Activated T-helper 2 cell treated with anti-CD3 and anti-CD28 coated beads, Interferon-gamma antibody, Interleukin-2, Interleukin-4, amounts not matched to agents 10 μg/mL and 5 μg/mL and 100 μg/mL, durations not matched to agents 14 hours and 24 hours and 36 hours (primary cell): ENCODE data around the gene IL17C. TPM values are rescaled to one million over a fixed set of nuclear protein-coding genes. Genes with fewer than 3 reads are reported as not detected.
"Not testable (repeated sequence)": the region's sequence is repeated elsewhere in the genome, so short reads cannot be mapped to it uniquely, and the experiment has no call there.

ENCODE experiments used
- DNase-seq: peaks from one replicate; pipeline ENCODE4 v3.0.0; 2021; ENCODE audit warnings: low spot score
- H3K27ac Mint-ChIP-seq: one replicate; pipeline ENCODE4 v1.8.0; 2021; ENCODE audit warnings: mixed read lengths
- H3K27me3 Mint-ChIP-seq: one replicate; pipeline ENCODE4 v1.8.0; 2021; ENCODE audit warnings: low read depth, mixed read lengths
- H3K36me3 Mint-ChIP-seq: one replicate; pipeline ENCODE4 v1.8.0; 2021; ENCODE audit warnings: low read depth, mixed read lengths
- H3K4me1 Mint-ChIP-seq: one replicate; pipeline ENCODE4 v1.8.0; 2021; ENCODE audit warnings: low read depth, mixed read lengths
- H3K4me3 Mint-ChIP-seq: one replicate; pipeline ENCODE4 v1.8.0; 2021; ENCODE audit warnings: low read depth, mild to moderate bottlenecking, moderate library complexity, mixed read lengths
- H3K9me3 Mint-ChIP-seq: one replicate; pipeline ENCODE4 v1.8.0; 2021; ENCODE audit warnings: mixed read lengths
- intact Hi-C: fragments of 100-400 bp; cut with micrococcal nuclease; formaldehyde crosslinking; loops from one replicate; pipeline ENCODE4 v1.15.1; 2023
- total RNA-seq: library from RNA; stranded (reverse); gene quantifications from 2 replicates; pipeline ENCODE4 v1.2.3, GENCODE V29; 2022

Gene IL17C
- total RNA-seq, 1 donor from 2014 or later: not detected

DNA sequence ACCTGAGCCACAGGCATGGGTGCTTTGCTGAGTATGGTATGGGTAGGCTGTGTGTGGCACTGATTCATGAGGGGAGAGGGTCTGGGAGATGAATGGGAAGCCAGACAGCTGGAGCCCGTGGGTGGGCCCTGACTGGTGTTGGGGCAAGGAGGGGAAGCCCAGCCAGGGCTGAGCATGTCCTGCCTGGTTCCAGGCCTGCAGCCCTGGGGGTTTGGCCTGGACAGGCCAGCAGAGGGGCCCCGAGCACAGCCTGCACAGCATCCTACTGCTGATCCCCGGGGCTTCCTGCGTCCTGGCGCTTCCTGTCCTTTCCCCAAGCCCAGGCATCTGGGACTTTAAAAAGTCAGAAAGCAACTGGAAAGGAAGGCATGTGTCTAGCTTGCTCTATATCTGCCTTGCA, 29.1 kb downstream of the IL17C start:
- intact Hi-C loops: no loop called here
- DNase-seq: no peak
- H3K4me3 Mint-ChIP-seq: no peak overlapping the region
- H3K27me3 Mint-ChIP-seq: no peaks in the 10 kb centered on the region
- peaks cover 5% of the 10 kb centered on the region for H3K4me1 Mint-ChIP-seq
- no peak overlapping the region for H3K27ac Mint-ChIP-seq
- no peaks in the 10 kb centered on the region for H3K9me3 Mint-ChIP-seq
- peaks cover 14% of the 10 kb centered on the region for H3K36me3 Mint-ChIP-seq

DNA sequence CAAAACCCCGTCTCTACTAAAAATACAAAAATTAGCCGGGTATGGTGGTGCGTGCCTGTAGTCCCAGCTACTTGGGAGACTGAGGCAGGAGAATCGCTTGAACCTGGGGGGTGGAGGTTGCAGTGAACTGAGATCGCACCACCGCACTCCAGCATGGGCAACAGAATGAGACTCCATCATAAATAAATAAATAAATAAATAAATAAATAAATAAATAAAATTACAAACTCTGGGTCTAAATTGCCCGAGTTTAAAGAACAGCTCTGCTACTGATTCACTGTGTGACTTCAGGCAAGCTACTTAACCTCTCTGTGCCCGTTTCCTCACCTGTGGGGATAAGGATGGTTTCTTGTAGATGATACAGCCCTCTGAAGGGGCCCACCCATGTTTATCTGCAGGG, 31.1 kb downstream of the IL17C start:
- H3K27me3 Mint-ChIP-seq, H3K27ac Mint-ChIP-seq, H3K4me3 Mint-ChIP-seq, H3K4me1 Mint-ChIP-seq, H3K9me3 Mint-ChIP-seq, intact Hi-C loops, DNase-seq: not testable (repeated sequence)
- H3K36me3 Mint-ChIP-seq: peaks cover 14% of the 10 kb centered on the region

DNA sequence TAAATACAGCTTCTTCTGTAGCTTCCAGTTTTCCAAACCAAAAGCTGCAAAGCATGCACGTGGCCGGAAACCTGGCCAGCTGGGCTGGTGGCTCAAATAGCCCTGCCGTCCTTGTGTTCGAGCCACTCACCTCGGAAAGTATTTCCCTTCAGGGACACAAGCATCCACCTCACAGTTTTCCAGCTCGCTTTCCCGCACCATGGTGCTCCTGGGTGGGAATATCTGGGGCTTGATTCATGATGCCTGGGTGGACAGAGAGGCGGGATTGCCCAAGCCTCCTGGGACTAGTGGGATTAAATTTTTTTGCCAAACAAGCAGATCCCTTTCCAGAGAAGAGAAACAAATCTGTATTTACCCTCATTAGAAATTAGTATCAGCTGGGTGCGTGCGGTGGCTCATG, 31.6 kb downstream of the IL17C start:
- Mint-ChIP-seq H3K4me3 (no peak overlapping the region), H3K4me1 (peaks cover 2% of the 10 kb centered on the region), H3K27ac (no peak overlapping the region), H3K9me3 (no peaks in the 10 kb centered on the region), H3K27me3 (no peaks in the 10 kb centered on the region), H3K36me3 (peaks cover 13% of the 10 kb centered on the region)
- intact Hi-C loops: no loop called here
- DNase-seq: no peak

DNA sequence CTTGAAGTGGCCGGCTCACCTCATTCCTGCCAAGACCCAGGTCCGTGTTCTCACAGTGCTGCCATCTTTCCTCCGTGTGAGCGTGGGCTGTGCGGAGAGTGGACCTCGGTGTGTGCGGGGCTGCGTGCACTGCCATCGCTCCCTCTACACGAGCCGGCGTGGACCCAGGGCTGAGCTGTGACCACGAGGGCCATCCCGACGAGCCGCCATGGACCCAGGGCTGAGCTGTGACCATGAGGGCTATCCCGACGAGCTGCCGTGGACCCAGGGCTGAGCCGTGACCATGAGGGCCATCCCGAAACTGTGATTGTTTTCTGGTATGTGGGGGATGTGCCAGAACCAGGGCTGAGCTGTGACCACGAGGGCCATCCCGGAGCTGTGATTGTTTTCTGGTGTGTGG, 33.4 kb downstream of the IL17C start:
- Mint-ChIP-seq H3K36me3 (peaks cover 11% of the 10 kb centered on the region), H3K27ac (no peak overlapping the region), H3K27me3 (no peaks in the 10 kb centered on the region), H3K9me3 (no peaks in the 10 kb centered on the region), H3K4me3 (no peak overlapping the region), H3K4me1 (no peaks in the 10 kb centered on the region)
- DNase-seq: no peak
- intact Hi-C loops: no loop called here

DNA sequence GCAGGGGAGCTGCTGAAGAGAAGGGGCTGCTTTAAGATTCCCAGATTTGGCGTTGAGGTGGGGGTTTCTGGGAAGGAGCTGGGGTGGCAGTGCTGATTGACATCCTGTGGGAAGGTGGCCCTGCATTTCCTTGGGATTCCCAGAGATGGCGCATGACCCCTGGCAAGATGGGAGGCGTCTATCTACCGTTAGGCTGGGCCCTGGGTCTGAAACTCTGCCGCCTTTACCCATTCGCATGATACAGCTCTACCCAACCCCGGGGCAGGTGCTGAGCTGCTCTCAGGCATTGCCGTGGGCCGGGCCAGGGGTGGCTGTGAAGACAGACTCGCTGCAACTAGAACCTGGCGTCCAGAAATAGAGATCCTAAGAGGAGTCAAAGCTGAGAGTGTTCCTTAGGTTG, 34.4 kb downstream of the IL17C start:
- intact Hi-C loops: no loop called here
- Mint-ChIP-seq H3K4me1 (no peaks in the 10 kb centered on the region), H3K27me3 (no peaks in the 10 kb centered on the region), H3K4me3 (no peak overlapping the region), H3K27ac (no peak overlapping the region), H3K36me3 (peaks cover 7% of the 10 kb centered on the region), H3K9me3 (no peaks in the 10 kb centered on the region)
- no peak for DNase-seq

DNA sequence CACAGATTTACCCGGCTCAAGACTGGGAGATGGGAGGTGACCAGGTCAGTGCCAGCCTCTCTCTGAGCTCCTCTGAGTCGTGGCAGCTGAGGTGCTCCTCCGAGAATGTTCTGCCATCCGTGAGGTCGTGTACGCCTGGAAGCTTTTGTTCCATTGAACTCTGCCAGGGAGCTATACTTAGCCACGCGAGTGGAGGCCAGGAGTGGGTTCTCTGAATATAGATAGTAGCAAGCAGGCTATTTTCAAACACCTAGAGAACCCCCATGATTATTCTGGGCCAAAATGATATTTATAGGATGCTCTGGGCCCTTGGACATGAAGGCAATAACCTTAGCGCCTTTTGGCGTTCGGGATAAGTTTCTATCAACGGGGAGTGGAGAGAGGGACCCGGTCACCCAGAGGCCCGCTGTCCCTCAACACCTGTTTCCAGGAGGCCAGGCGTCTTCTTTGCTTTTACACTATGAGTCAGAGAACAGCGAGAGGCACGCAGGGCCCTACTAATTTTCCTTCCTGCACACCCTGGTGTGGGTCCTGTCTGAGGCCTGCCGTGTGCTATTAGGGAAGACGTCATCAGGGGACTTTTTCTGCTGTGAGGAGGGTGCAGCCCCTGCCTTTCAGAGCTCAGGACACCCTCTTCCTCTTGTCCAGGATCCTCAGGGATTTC, 35.5 kb downstream of the IL17C start:
- Mint-ChIP-seq H3K27ac (no peak overlapping the region), H3K4me1 (no peaks in the 10 kb centered on the region), H3K27me3 (no peaks in the 10 kb centered on the region), H3K4me3 (no peak overlapping the region), H3K36me3 (peaks cover under 1% of the 10 kb centered on the region), H3K9me3 (no peaks in the 10 kb centered on the region)
- intact Hi-C loops: no loop called here
- no peak for DNase-seq

DNA sequence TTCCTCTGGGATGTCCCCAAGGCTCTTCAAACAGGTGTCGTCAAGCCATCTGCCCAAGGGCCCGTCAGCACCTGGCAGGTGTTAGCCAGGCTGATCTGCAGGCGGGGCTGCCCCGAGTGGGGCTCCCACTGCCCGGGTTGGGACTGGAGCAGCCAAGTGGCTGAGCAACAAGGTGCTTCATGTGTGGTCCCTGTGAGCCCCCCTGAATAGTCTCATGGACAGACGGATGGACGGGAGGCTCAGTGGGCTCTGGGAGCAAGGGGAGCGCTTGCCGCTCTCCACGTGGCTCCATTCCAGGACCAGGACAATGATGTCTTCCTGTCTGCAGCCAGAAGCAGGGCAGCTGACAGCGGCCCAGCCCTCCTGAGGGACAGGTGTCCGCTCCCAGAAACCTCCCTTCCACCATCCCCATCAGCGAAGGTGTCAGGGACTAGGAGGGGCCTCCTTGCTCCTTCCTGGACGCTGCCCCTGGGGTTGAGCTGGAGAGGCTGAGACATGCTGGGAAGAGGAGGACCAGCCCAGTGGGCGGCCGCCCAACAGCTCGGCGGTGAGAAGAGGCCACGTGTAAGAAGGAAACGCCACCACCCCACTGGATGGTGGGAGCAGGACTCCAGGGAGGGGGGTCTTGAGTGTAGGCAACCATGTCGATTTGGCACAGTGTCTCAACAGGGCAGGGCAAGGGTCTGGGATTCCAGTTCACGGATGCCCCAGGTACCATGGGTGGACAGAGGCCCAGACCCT, 38.3 kb downstream of the IL17C start:
- no peaks in the 10 kb centered on the region for H3K27me3 Mint-ChIP-seq
- no peaks in the 10 kb centered on the region for H3K9me3 Mint-ChIP-seq
- DNase-seq: no peak
- peaks cover 6% of the 10 kb centered on the region for H3K4me1 Mint-ChIP-seq
- H3K36me3 Mint-ChIP-seq: peaks cover 3% of the 10 kb centered on the region
- no peak overlapping the region for H3K27ac Mint-ChIP-seq
- intact Hi-C loops: no loop called here
- no peak overlapping the region for H3K4me3 Mint-ChIP-seq

DNA sequence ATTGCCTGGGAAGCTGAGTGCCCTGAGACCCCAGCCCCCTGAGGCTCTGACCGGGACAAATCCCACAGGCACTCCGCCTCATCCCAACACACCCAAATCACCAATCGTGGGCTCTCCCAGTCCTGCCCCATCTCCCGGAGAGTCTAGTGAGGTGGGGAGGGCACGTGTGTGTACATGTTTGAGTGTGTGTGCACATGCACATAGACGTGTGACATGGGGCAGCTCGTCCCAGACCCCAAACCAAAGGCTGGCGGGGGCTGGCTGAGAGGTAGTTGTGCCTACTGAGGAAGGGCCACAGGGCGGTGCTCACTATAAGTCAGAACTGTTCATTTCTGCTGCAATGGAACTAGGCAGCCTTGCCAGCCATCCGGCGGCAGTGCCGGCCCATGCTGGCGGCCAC, 39.3 kb downstream of the IL17C start:
- H3K27ac Mint-ChIP-seq: no peak overlapping the region
- H3K27me3 Mint-ChIP-seq: no peaks in the 10 kb centered on the region
- no peak overlapping the region for H3K4me3 Mint-ChIP-seq
- H3K36me3 Mint-ChIP-seq: peaks cover 3% of the 10 kb centered on the region
- no peak for DNase-seq
- no peaks in the 10 kb centered on the region for H3K9me3 Mint-ChIP-seq
- intact Hi-C loops: no loop called here
- H3K4me1 Mint-ChIP-seq: peaks cover 15% of the 10 kb centered on the region

DNA sequence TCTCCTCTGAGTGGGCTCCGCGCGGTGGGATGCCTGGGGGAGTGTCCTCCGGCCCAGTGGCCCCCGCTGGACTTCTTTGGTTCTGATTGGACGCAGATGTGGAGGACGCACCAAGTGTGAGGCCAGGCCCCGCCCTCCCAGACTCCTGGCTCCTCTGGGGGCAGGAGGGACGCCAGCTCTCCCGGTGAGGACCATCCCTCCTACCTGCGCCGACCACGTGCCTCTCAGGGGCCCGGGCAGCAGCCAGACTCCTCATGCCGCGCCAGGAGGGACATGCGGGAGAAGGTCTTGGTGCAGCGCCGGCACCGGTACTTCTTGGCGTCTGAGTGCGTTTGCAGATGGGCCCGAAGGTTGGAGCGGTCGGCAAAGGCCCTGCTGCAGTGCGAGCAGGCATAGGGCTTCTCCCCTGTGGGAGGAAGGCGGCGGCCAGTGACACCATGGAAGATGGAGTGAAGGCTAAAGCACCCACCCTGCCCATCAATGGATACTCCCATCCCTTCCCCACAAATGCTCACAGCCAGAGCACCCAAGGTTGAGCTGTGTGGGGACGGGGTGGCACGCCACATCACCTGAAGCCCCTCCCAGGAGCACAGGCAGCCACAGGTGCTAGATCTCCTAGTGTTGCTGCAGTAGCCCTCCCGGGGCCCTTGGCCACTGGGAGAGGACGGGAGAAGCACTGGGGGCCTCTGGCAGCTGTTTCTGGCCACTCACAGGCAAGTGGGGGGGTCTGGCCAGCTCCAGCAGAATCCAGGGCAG, 40.0 kb downstream of the IL17C start:
- H3K27me3 Mint-ChIP-seq: no peaks in the 10 kb centered on the region
- H3K36me3 Mint-ChIP-seq: peaks cover 3% of the 10 kb centered on the region
- H3K27ac Mint-ChIP-seq: no peak overlapping the region
- intact Hi-C loops: no loop called here
- H3K4me1 Mint-ChIP-seq: peaks cover 15% of the 10 kb centered on the region
- DNase-seq: no peak
- H3K9me3 Mint-ChIP-seq: no peaks in the 10 kb centered on the region
- H3K4me3 Mint-ChIP-seq: no peak overlapping the region

DNA sequence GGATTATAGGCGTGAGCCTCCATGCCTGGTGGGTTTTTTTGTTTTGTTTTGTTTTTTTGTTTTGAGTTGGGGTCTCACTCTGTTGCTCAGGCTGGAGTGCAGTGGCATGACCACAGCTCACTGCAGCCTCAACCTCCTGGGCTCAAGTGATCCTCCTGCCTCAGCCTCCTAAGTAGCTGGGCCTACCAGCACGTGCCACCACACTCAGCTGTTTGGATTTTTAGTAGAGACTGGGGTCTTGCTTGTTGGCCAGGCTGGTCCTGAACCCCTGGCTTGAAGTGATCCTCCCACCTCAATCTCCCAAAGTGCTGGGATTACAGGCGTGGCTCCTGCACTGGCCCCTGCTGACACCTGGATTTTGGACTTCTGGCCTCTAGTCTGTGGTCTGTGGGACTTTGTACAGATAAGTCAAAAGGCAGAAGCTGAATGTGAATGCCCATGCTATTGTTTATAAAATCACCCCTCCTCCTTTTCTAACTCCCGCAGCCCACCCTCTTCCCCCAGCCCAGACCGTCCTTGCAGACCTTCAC, 42.2 kb downstream of the IL17C start:
- H3K27ac Mint-ChIP-seq: no peak overlapping the region
- H3K9me3 Mint-ChIP-seq: no peaks in the 10 kb centered on the region
- no peak overlapping the region for H3K4me3 Mint-ChIP-seq
- H3K4me1 Mint-ChIP-seq: peaks cover 24% of the 10 kb centered on the region
- H3K36me3 Mint-ChIP-seq: peaks cover 3% of the 10 kb centered on the region
- no peaks in the 10 kb centered on the region for H3K27me3 Mint-ChIP-seq
- DNase-seq: no peak
- intact Hi-C loops: loop anchor here (2.0 kb wide), 1 partner anchor 16 kb away; no protein-coding TSS in a partner anchor

DNA sequence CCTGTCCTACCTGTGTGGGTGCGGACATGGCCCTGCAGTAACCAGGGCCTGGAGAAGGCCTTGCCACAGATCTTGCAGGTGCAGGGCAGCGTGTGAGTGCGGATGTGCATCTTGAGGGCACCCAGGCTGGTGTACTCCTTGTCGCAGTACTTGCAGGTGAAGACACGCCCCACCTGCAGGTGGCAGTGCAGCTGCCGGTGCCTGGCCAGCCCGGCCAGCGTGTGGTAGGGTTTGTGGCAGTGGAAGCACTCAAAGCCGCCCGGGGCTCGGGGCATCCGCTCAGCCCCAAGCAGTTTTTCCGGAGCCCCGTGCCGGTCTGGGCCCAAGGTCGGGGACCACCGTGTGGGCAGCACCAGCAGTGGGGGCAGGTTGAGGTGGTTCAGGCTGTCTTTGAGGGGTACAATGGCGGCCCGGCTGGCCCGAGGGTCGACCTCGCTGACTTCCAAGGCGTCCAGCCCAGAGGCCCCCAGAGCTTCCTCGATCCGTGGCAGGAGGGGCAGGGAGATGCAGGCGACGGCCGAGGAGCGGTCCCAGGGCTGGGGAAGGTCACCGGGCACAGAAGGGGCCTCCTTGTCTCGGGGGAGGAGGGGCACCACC, 42.8 kb downstream of the IL17C start:
- Mint-ChIP-seq H3K4me1 (peaks cover 24% of the 10 kb centered on the region), H3K4me3 (no peak overlapping the region), H3K27ac (peak overlapping the region; percentile 84)

DNA sequence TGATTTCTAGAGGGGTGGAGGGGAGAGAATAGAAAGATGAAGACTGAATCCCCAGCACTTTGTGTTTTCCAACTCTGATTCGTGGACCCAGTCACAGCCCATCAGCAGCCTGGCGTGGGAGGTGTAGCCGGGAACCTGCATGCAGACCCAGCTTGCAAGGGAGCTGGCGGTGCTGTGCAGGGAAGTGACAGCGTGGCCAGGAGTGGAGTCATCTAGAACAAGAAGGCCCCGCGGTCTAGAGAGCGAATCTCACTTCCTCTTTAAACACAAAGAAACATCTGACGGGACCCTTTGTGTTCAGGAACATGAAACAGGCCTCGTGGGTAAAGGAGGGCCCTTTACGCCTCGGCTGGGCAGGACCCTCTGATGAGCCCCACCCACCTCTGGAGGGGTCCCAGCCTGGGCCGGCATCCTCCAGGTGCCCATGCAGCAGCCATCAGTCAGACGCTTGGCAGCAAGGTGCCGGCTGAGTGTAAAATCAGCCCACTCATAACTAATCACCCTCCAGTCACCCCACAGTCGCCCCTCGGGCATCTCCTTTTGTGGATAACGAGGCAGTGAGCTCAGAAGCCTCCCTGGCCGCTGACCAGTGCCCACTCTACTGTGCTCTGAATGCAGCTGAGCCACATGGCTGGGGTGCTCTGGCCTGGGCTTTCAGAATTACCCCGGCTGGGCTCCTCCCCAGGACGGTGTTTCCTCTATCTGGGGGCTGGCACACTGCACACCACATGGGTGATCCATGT, 43.5 kb downstream of the IL17C start:
- peak overlapping the region; percentile 84 for H3K27ac Mint-ChIP-seq
- no peaks in the 10 kb centered on the region for H3K27me3 Mint-ChIP-seq
- peak; percentile 44 for DNase-seq
- no peaks in the 10 kb centered on the region for H3K9me3 Mint-ChIP-seq
- intact Hi-C loops: loop anchor here (2.0 kb wide), 1 partner anchor 17 kb away; no protein-coding TSS in a partner anchor
- peaks cover 24% of the 10 kb centered on the region for H3K4me1 Mint-ChIP-seq
- peaks cover 3% of the 10 kb centered on the region for H3K36me3 Mint-ChIP-seq
- H3K4me3 Mint-ChIP-seq: peak overlapping the region; percentile 33

More for the DNA sequence above, 42.8 kb downstream of the IL17C start:
- no peak for DNase-seq
- Mint-ChIP-seq H3K36me3 (peaks cover 3% of the 10 kb centered on the region), H3K27me3 (no peaks in the 10 kb centered on the region), H3K9me3 (no peaks in the 10 kb centered on the region)
- intact Hi-C loops: loop anchor here (2.0 kb wide), 1 partner anchor 16 kb away; no protein-coding TSS in a partner anchor
